ENCODE data around the gene S100A1. TPM values are rescaled to one million over a fixed set of nuclear protein-coding genes. Genes with fewer than 3 reads are reported as not detected.

The S100A1 gene
- total and polyA plus RNA-seq, 2 of the 13 experiments (the other 11 are each of a cell fraction or from before 2014, with no cell fraction given): 120 to 251 TPM

DNA sequence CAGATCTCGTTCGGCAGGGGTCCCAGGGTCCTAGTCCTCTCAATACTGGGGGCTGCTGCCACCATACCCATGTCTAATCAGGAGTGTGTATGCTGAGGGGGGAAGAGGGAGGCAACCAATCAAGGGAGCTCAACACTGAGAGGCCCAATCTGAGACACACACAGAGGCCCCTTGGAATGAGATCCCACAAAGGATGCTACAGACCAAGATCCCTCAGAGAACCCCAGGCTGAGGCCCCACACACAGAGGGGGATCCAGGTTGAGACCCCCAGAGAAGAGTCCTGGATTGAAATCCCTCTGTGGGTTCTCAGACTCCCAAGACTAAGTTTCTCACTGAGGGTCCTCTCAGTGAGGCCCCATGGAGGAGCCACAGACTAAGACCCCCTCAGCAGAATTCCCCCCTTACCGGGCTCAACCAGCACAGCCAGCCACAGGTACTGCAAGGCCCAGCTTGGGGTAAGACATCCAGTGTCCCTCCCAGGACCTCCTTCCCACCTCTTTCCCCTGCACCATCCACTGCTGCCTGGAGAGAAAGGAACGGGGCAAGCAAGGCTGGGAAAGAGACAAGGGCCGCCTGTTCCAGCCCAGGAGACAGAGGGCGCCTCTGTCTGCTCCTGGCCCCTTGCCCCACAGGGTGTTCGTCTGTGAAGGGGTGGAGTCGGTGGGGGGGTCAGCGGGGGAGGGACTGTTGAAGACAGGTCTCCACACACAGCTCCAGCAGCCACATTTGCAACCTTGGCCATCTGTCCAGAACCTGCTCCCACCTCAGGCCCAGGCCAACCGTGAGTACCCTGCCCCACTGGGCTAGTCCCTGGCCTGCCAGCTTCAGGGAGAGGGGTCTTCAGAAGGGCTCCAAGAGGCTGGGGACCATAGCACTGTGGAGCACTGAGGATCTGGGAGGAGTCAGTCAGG, at the start of gene S100A1 (continued):
- TF ChIP-seq, protein P1, sequence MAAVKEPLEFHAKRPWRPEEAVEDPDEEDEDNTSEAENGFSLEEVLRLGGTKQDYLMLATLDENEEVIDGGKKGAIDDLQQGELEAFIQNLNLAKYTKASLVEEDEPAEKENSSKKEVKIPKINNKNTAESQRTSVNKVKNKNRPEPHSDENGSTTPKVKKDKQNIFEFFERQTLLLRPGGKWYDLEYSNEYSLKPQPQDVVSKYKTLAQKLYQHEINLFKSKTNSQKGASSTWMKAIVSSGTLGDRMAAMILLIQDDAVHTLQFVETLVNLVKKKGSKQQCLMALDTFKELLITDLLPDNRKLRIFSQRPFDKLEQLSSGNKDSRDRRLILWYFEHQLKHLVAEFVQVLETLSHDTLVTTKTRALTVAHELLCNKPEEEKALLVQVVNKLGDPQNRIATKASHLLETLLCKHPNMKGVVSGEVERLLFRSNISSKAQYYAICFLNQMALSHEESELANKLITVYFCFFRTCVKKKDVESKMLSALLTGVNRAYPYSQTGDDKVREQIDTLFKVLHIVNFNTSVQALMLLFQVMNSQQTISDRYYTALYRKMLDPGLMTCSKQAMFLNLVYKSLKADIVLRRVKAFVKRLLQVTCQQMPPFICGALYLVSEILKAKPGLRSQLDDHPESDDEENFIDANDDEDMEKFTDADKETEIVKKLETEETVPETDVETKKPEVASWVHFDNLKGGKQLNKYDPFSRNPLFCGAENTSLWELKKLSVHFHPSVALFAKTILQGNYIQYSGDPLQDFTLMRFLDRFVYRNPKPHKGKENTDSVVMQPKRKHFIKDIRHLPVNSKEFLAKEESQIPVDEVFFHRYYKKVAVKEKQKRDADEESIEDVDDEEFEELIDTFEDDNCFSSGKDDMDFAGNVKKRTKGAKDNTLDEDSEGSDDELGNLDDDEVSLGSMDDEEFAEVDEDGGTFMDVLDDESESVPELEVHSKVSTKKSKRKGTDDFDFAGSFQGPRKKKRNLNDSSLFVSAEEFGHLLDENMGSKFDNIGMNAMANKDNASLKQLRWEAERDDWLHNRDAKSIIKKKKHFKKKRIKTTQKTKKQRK (IDR thresholded peaks at IDR 0.05; ENCODE audit: low read length): no peak
- no peak for TF ChIP-seq DNMT1 (CRISPR knock-in tag; IDR thresholded peaks at IDR 0.05)
- 0 out of 4 replicates have a peak, but pooled peaks of 1 of the 2 experiments have one; percentile 19 for TF ChIP-seq KLF16 (CRISPR knock-in tag; IDR thresholded peaks at IDR 0.05)
- TF ChIP-seq EP300 (IDR thresholded peaks at IDR 0.05; ENCODE audit: low read depth in 2 of 2, low read length in 2 of 2): 0 out of 4 replicates have a peak, but pooled peaks of 1 of the 2 experiments have one; percentile 18
- TF ChIP-seq EP300 (CRISPR knock-in tag; IDR thresholded peaks at IDR 0.05; ENCODE audit: borderline replicate concordance): no peak
- TF ChIP-seq HNF4A (CRISPR knock-in tag; IDR thresholded peaks at IDR 0.05): no peak
- no peak for TF ChIP-seq BHLHE40 (IDR thresholded peaks at IDR 0.05; ENCODE audit: low read length)
- 0 out of 2 replicates have a peak, but pooled peaks have one; percentile 11 for TF ChIP-seq KMT2A (CRISPR knock-in tag; IDR thresholded peaks at IDR 0.05)
- TF ChIP-seq, protein P2, sequence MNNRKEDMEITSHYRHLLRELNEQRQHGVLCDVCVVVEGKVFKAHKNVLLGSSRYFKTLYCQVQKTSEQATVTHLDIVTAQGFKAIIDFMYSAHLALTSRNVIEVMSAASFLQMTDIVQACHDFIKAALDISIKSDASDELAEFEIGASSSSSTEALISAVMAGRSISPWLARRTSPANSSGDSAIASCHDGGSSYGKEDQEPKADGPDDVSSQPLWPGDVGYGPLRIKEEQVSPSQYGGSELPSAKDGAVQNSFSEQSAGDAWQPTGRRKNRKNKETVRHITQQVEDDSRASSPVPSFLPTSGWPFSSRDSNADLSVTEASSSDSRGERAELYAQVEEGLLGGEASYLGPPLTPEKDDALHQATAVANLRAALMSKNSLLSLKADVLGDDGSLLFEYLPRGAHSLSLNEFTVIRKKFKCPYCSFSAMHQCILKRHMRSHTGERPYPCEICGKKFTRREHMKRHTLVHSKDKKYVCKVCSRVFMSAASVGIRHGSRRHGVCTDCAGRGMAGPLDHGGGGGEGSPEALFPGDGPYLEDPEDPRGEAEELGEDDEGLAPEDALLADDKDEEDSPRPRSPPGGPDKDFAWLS (CRISPR knock-in tag; IDR thresholded peaks at IDR 0.05; ENCODE audit: borderline replicate concordance): 0 out of 2 replicates have a peak, but pooled peaks have one; percentile 46
- TF ChIP-seq GATAD1 (CRISPR knock-in tag; IDR thresholded peaks at IDR 0.05): 0 out of 2 replicates have a peak, but pooled peaks have one; percentile 15
- TF ChIP-seq SIX4 (CRISPR knock-in tag; IDR thresholded peaks at IDR 0.05): no peak
- peak; percentile 89 for TF ChIP-seq ZNF263 (CRISPR knock-in tag; IDR thresholded peaks at IDR 0.05)
- no peak for TF ChIP-seq NKX3-1 (CRISPR knock-in tag; IDR thresholded peaks at IDR 0.05)
- TF ChIP-seq, protein P3, sequence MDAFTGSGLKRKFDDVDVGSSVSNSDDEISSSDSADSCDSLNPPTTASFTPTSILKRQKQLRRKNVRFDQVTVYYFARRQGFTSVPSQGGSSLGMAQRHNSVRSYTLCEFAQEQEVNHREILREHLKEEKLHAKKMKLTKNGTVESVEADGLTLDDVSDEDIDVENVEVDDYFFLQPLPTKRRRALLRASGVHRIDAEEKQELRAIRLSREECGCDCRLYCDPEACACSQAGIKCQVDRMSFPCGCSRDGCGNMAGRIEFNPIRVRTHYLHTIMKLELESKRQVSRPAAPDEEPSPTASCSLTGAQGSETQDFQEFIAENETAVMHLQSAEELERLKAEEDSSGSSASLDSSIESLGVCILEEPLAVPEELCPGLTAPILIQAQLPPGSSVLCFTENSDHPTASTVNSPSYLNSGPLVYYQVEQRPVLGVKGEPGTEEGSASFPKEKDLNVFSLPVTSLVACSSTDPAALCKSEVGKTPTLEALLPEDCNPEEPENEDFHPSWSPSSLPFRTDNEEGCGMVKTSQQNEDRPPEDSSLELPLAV (CRISPR knock-in tag; conservative IDR thresholded peaks at IDR 0.05; ENCODE audit: low read depth): no peak
- TF ChIP-seq MAFF (IDR thresholded peaks at IDR 0.05; ENCODE audit: low read depth, low read length): no peak
- TF ChIP-seq ZNF780A (CRISPR knock-in tag; IDR thresholded peaks at IDR 0.05): no peak
- TF ChIP-seq, protein P4, sequence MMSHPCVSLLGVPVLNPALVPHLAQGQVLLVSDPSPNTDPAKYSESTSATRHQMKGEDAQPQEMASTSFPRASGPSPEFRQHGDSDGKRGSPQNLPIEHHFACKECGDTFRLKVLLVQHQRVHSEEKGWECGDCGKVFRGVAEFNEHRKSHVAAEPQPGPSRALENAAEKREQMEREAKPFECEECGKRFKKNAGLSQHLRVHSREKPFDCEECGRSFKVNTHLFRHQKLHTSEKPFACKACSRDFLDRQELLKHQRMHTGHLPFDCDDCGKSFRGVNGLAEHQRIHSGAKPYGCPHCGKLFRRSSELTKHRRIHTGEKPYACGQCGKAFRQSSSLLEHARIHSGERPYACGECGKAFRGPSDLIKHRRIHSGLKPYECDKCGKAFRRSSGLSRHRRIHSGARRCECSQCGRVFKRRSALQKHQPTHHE (CRISPR knock-in tag; IDR thresholded peaks at IDR 0.05; ENCODE audit: borderline replicate concordance): no peak
- no peak for TF ChIP-seq SOX5 (CRISPR knock-in tag; IDR thresholded peaks at IDR 0.05; ENCODE audit: borderline replicate concordance)
- no peak for TF ChIP-seq ZNF24 (IDR thresholded peaks at IDR 0.05)
- no peak for TF ChIP-seq ZNF678 (CRISPR knock-in tag; IDR thresholded peaks at IDR 0.05)
